Measurements from ENCODE around the gene PCLO. TPM values are rescaled to one million over a fixed set of nuclear protein-coding genes. Genes with fewer than 3 reads are reported as not detected.
"Not testable (repeated sequence)": the region's sequence is repeated elsewhere in the genome, so short reads cannot be mapped to it uniquely, and the experiment has no call there.

PCLO gene
- total and polyA plus RNA-seq, 5 experiments from 2014 or later: not detected

DNA sequence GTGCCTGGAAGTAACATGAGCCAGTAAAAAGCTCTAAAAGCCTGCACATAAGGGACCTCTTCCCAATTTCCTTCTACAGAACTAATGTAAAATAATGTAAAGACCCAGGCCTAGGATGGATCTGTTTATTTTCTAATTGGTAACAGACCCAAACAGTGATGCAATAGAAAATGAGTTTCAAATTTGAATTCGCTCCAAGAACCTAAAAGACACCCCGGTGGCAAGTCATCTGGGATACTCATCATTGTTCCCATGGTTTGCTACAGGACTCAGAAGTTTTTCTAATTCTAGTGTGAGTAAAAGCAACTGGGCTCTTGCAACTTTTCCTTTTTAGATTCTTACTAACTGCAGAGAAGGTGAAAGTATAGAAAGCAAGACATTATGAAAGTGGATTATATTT, 447.8 kb downstream of the PCLO start:
- DNase-seq (no peak), ATAC-seq (no peak)
- H3K36me3 Mint-ChIP-seq: no peaks in the 10 kb centered on the region
- H3K9me3 Mint-ChIP-seq: no peaks in the 10 kb centered on the region
- POLR2A ChIA-PET: no interaction called here
- no peak overlapping the region for H3K27ac Mint-ChIP-seq
- H3K4me1 Mint-ChIP-seq: no peaks in the 10 kb centered on the region
- H3K27me3 Mint-ChIP-seq: no peaks in the 10 kb centered on the region
- no peak overlapping the region for H3K4me3 Mint-ChIP-seq

DNA sequence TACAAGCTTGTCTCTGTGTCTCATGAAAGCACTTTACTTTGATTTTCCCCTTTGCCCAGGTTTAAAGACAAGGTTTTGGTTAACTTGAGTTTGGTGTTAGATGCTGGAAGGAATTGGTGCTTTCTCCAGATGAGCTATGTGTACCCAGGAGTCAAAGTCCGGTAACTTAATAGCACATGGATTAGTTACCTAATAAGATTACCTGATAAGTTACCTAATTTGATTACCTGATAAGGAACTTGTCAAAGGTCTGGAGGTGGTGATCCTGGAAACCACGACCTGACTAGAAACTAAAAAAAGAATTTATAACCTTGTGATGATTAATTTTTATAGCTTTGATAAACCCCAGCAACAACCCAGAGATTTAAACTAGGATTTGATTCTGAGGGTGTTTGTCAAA, 449.2 kb downstream of the PCLO start:
- no peaks in the 10 kb centered on the region for H3K4me1 Mint-ChIP-seq
- no peak overlapping the region for H3K27ac Mint-ChIP-seq
- H3K9me3 Mint-ChIP-seq: no peaks in the 10 kb centered on the region
- POLR2A ChIA-PET: no interaction called here
- H3K36me3 Mint-ChIP-seq: no peaks in the 10 kb centered on the region
- ATAC-seq (no peak), DNase-seq (no peak)
- H3K4me3 Mint-ChIP-seq: no peak overlapping the region
- no peaks in the 10 kb centered on the region for H3K27me3 Mint-ChIP-seq

DNA sequence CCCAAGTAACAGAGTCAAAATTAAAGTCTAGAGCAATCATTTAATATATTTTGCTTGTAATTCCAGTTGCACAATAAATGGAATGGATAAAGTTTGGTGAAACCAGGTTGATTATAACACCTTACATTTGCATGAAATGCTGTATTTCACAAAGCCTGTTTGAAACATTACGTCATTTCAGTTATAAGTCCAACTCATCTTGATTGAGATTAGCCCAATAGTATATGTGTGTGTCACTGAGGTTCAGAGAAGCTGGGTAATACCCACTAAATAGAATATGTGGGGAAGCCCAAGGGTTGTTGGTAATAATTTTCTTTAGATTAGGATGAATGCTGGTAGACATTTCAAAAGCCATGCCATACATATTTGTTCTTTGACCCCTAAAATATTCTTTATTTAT, 456.3 kb downstream of the PCLO start:
- DNase-seq, H3K27me3 Mint-ChIP-seq, H3K4me1 Mint-ChIP-seq, H3K36me3 Mint-ChIP-seq, H3K27ac Mint-ChIP-seq, H3K9me3 Mint-ChIP-seq, POLR2A ChIA-PET, ATAC-seq, H3K4me3 Mint-ChIP-seq: not testable (repeated sequence)

DNA sequence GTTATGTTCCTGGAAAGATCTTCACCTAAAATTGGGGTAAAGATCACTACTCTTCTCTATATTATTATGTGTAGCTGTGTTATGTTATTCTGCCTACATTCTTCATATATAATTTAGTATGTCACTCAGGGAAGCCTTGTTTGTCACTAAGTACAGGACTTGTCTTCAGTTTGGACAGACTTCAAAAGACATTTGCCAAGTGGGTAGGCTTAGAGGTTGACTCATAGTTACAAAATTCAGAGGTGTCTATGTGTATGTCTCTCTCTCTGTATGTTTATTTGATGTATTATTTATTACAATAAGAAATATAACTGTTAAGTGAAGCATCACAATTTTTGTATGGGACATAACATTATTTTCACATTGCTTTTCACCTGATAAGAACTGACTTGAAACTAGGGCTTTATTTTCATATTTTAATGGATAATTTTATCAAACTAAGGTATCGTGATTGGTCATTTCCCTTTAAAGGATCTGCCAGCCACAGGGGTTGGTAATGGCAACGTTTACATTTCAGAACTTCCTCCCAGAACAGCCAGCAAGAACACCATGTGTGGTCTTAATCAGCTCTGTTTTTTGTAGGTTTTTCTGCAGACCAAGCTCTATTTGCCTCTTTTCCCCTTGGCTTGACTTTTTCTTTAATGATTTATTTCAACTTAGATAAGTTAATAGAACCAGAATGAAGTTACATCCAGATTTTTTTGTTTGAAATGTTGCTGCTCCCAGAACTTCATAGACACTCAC, 457.0 kb downstream of the PCLO start:
- POLR2A ChIA-PET: no interaction called here

DNA sequence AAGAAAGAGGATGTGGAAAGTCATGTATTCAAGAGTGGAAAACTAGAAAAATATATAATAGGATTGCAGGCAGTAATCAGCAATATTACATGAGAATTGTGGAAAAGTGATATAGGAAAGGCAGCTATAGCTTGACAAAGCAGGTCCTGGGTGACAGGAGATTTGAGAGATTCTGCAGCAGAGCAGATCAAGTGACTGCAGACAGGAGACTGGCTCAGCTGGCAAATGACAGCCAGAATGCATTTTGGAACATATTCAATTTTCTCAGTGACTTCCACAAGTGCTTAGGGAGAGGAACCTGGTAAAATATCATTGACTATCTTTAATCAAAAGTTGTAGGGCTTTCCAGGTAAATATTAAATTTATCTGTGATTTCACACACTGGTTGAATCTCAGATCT, 458.6 kb downstream of the PCLO start:
- H3K4me1 Mint-ChIP-seq: no peaks in the 10 kb centered on the region
- POLR2A ChIA-PET: no interaction called here
- H3K36me3 Mint-ChIP-seq: no peaks in the 10 kb centered on the region
- DNase-seq (no peak), ATAC-seq (no peak)
- peak overlapping the region in 1 of 10 donors; percentile 6 for H3K27ac Mint-ChIP-seq
- no peaks in the 10 kb centered on the region for H3K9me3 Mint-ChIP-seq
- no peaks in the 10 kb centered on the region for H3K27me3 Mint-ChIP-seq
- no peak overlapping the region for H3K4me3 Mint-ChIP-seq

More for the DNA sequence above, 457.0 kb downstream of the PCLO start:
- Mint-ChIP-seq H3K4me1 (no peaks in the 10 kb centered on the region), H3K27me3 (no peaks in the 10 kb centered on the region), H3K9me3 (no peaks in the 10 kb centered on the region), H3K27ac (no peak overlapping the region), H3K36me3 (no peaks in the 10 kb centered on the region), H3K4me3 (no peak overlapping the region)
- DNase-seq (no peak), ATAC-seq (no peak)

Data from naive thymus-derived CD8-positive, alpha-beta T cell (primary cell).